Activated naive CD4-positive, alpha-beta T cell treated with anti-CD3 and anti-CD28 coated beads, Interleukin-2, amount 50 U/mL, for 16 hours (primary cell): ENCODE results near the gene MRPS34.

ENCODE experiments used
- DNase-seq: peaks from one replicate; pipeline ENCODE4 v3.0.0-alpha.2; 2020

The MRPS34 gene

DNA sequence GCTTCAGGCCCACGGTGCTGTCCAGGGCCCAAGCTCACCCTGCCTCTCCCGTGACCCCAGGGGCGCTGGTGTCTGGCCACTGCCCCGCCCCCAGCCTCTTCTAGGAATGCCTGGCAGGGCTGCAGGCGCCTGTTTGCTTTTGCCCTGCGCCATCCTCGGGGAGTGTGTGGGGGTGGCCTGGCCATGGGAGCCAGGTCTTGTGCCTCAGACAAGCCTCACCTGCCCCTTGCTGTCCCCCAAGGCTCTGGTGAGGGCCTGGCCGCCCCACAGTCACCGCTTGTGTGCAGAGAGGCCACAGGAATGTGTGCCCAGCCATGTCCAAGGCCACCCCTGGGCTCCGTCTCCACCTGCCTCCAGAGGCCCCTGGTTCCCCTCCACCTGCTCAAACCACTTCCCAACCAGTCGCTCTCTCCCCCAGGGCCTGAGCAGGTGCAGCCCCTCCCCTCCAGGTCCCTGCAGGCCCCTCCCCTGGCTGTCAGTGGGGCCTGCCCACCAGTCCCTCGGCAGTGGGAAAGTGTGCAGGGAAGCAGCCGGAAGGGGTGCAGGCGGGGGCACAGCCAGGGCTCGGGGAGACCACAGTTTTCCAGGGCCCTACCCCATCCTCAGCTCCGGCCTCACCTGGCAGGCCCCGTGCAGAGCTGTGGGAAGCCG is 21.4 kb upstream of the MRPS34 start:
- peak; percentile 9 for DNase-seq

GRCh38 chr16:1793578-1794220 is 20.8 kb upstream of the MRPS34 start, which contains the start of gene IGFALS:
Gene IGFALS, minus strand, starts transcription at chr16:1793705. Its CDS starts 53 bp downstream, at chr16:1793652.
- no peak for DNase-seq

GRCh38 chr16:1792836-1793577 is 20.1 kb upstream of the MRPS34 start:
- DNase-seq = no peak

DNA sequence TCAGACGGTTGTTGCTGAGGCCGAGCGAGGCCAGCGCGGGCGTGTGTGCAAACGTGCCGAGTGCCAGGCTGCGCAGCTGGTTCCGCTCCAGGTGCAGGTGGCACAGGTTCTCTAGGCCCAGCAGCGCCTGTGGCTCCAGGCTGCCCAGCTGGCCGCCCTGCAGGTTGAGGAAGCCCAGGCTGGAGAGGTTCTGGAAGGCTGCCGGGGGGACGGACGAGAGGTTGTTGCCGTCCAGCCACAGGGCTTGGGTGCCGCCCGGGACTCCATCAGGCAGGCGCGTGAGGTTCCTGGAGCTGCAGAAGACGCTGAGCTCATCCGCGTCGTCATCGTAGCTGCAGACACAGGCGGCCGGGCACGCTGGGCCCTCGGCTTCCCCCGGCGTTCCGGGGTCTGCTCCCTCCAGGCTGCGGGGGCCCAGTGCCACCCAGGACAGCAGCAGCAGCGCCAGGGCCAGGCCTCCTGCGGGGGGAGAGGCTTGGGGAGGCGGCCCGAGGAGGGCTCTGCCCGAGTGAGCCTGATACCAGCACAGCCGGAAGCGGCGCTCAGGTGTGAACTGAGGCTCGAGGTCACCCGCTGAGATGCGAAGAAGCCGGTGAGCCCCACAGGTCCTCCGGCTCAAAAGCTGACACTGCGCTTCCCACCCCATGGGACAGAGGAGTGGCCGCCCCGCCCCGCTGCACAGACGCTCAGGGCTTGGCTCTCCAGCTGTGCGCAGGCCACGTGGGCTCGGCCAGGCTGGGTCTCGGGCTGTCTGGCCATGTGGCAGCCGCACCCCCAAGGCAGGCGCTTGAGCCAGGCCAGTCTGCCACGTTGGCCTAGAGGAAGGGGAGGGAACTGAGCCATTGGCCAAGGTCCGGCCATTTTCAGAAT is 19.2 kb upstream of the MRPS34 start:
- peak; percentile 9 for DNase-seq

DNA sequence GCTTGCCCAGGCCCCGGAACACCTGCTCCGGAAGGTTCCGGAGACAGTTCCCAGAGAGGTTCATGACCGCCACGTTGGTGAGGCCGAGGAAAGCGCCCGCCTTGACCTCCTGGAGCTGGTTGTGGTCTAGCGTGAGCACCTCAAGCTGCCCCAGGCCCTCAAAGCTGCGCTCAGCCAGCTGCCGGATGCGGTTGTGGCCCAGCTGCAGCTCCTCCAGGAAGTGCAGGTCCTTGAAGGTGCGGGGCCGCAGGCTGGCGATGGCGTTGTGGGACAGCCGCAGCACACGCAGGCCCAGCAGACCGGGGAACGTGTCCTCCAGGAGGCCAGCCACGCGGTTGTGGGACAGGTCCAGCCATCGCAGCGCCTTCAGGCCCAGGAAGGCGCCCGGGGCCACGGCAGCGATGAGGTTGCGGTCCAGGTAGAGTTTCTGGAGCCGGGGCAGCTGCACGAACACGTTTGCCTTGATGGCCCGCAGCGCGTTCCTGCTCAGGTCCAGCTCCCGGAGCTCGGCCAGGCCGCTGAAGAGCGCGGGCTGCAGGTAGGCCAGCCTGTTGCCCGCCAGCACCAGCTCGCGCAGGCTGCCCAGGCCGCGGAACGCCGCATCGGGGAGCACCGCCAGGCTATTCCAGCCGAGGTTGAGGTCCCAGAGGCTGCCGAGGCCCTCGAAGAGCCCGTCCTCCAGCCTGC is 18.5 kb upstream of the MRPS34 start:
- DNase-seq = peak; percentile 9

GRCh38 chr16:1790611-1791255 is 17.8 kb upstream of the MRPS34 start:
- no peak for DNase-seq

- DNase-seq = no peak
Observed at GRCh38 chr16:1790261-1790610, 17.3 kb upstream of the MRPS34 start.

- no peak for DNase-seq
Observed at GRCh38 chr16:1789643-1790045, 16.7 kb upstream of the MRPS34 start.

GRCh38 chr16:1788708-1789100 is 15.8 kb upstream of the MRPS34 start:
- no peak for DNase-seq

DNA sequence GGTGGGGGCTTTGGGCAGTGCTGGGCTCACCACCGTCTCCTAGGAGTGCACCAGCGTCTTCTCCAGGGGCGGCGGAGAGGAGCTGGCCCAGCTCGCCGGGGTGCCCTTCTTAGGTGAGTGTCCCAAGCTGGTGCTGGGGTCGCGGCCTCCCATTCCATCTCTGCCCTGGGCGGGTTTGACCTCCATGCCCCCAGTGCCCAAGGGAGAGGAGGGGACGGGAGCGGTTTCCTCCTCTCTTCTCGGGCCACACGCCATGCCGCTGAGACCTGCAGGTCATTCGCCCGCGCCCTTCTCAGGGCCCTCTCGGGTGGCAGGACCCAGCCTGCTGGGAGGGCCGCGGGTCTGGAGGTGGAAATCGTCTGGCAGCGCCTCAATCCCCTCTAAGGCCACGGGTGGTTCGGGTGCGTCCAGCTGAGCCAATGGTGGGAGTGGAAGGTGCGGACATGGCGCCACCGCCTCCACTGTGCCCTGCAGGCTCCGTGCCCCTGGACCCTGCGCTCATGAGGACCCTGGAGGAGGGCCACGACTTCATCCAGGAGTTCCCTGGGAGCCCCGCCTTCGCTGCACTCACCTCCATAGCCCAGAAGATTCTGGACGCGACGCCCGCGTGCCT is 15.3 kb upstream of the MRPS34 start:
- no peak for DNase-seq

- no peak for DNase-seq
Observed at GRCh38 chr16:1787322-1788094, 14.6 kb upstream of the MRPS34 start.

- no peak for DNase-seq
Observed at GRCh38 chr16:1787056-1787321, 14.1 kb upstream of the MRPS34 start.

GRCh38 chr16:1786242-1787055 is 13.5 kb upstream of the MRPS34 start:
- no peak for DNase-seq

GRCh38 chr16:1785846-1786170 is 12.9 kb upstream of the MRPS34 start:
- DNase-seq = no peak

DNA sequence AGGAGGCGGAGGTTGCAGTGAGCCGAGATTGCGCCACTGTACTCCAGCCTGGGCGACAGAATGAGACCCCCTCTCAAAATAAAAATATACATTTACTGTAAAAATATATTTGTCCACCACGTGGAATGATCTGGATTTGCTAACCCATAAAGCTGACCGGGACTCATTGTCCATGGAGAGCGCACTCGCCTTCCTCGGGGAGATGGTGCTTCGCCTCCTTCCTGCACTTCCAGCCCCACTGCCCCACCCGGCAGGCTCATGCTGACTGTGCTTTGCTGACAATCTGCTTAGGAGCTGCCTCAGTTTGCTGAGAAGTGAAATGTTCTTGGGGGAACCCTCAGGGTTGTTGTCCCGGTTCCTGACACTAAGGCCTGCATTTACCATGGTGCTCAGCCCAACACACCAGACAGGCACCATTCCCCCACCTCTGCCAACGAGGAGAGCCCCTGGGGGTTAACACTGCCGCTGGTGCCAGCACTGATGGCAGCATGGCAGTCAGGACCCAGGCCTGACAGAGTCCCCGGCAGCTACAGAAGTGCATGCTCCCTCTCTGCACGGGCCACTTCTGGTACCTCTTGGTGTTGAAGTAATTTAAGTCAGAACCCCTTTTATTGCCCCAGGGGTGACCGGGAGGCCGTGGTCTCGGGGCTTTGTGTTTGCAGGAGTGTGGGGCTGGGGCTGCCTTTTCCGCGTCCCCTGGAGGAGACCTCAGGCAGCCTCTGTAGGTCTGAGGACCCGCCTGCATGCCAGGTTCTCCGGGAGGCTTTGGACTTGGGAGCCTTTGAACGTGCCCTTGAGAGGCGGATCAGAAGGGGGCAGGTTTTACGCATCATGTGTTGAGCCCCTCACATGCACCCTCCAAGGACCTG is 12.3 kb upstream of the MRPS34 start:
- DNase-seq = no peak

DNA sequence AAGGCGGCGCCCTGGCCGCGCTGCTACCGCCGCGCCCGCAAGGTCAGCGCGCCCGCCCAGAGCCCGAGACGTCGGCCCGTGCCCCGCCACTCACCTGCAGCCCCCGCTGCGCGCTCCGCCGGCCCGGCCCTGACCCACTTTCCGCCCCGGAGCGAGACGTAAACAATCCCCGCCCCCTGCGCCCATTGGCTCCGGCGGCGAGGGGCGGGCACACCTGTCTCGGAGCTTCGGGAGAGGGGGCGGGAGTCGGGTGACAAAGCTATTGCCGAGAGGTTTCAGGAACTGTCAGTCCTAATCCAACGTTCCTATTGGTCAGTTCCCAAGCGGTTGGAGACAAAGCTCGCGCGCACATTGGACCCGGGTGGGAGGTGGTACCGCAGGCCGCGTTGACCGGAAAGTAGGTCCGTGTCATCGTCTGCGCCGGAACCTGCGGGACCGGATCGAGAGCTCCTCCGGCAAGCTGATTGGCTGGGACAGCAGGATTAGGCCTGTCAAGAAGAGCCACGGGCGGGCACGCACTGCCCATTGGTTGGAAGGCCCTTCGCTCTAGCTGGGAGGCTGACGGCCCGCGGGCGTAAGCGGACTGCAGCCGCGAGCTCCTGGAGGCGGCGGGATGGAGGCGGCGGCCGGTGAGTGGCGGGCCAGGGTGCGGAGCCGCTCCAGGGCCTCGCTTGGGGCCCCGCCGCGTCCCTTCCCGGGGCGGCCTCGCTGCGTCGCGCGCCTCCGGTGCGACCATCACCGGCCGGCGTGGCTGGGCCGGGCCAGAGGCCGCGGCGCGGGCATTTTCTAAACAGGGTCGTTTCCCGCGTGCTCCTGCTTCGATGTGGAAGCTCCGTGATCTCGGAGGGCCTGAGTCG is 9.7 kb upstream of the MRPS34 start, which contains the start of the genes NUBP2 and SPSB3:
TSS of gene NUBP2 (plus strand) at position 553 of the 857 bp plus-strand sequence. CDS start at position 614, 61 bp downstream.
TSS of gene SPSB3 (minus strand) at position 164 of the 857 bp plus-strand sequence. CDS start 1,088 bp downstream, outside the sequence.
- DNase-seq = peak; percentile 98

DNA sequence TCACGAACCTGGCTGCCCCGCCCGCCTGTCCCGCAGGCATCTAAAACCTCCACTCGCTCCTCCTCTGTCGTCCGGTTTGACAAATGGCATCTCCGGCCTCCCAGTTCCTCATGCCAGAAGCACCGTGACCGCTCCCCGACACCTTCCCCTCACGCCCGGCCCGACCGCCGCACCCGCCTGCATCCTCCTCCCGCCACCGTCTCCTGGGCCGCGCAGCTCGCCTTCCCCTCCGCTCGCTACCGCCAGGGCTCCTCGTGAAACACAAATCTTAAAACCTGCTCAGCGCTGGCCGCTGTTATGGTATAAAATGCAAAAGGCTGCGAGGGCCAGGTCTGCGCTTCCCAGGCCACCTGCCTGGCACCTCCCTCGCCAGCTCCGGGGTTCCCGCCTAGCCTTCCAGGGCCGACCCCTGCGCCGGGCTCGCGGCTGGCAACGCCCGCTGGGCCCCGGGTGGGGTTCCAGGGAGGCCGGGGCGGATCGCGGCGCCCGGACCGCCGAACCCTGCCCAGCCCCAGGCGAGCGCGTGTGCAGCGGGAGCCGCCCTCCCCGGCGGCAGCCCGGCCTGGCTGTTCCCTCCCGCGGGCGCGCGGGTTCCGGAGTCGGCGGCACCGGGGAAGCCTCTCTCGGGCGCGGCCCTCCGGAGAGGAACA is 8.9 kb upstream of the MRPS34 start:
- DNase-seq = peak; percentile 46
